HG03439 (cell line): ENCODE data around the gene IQSEC2.
A peak's percentile ranks its signal among the peaks of the same experiment; 100 is the strongest.

Source experiments
- ATAC-seq: cut with Tn5 transposase; IDR thresholded peaks from one replicate; pipeline ENCODE4 v1.9.1; 2021; ENCODE audit warnings: mild to moderate bottlenecking, moderate library complexity; ENCODE audit not compliant: unreplicated experiment

IQSEC2 gene

GRCh38 chrX:53249408-53250042 lies 31.9 kb downstream of the IQSEC2 start:
- no peak for ATAC-seq

GRCh38 chrX:53247928-53248327 lies 33.5 kb downstream of the IQSEC2 start:
- ATAC-seq: no peak

- ATAC-seq: no peak
Observed at GRCh38 chrX:53246231-53246630, 35.2 kb downstream of the IQSEC2 start.

GRCh38 chrX:53244610-53245009 lies 36.8 kb downstream of the IQSEC2 start:
- ATAC-seq: no peak

GRCh38 chrX:53242310-53242709 lies 39.1 kb downstream of the IQSEC2 start:
- ATAC-seq: no peak

GRCh38 chrX:53241558-53241957 lies 39.8 kb downstream of the IQSEC2 start:
- ATAC-seq: no peak

GRCh38 chrX:53239474-53239873 lies 41.9 kb downstream of the IQSEC2 start:
- ATAC-seq: no peak

GRCh38 chrX:53237056-53237455 lies 44.3 kb downstream of the IQSEC2 start:
- no peak for ATAC-seq

GRCh38 chrX:53236025-53236679 lies 45.2 kb downstream of the IQSEC2 start:
- no peak for ATAC-seq

- no peak for ATAC-seq
Observed at GRCh38 chrX:53235566-53235965, 45.8 kb downstream of the IQSEC2 start.

GRCh38 chrX:53234484-53234883 lies 46.9 kb downstream of the IQSEC2 start:
- ATAC-seq: no peak

GRCh38 chrX:53233536-53233935 lies 47.8 kb downstream of the IQSEC2 start:
- ATAC-seq: no peak

GRCh38 chrX:53230116-53230515 lies 51.3 kb downstream of the IQSEC2 start:
- no peak for ATAC-seq

GRCh38 chrX:53227224-53227765 lies 54.1 kb downstream of the IQSEC2 start:
- ATAC-seq: no peak

- peak; percentile 85 for ATAC-seq
Observed at GRCh38 chrX:53224860-53225797, 56.3 kb downstream of the IQSEC2 start, which contains the start of gene KDM5C. Gene KDM5C, minus strand, starts transcription at chrX:53225207. Its CDS starts 318 bp downstream, at chrX:53224889.

- no peak for ATAC-seq
Observed at GRCh38 chrX:53223955-53224859, 57.2 kb downstream of the IQSEC2 start.

GRCh38 chrX:53223068-53223693 lies 58.2 kb downstream of the IQSEC2 start:
- ATAC-seq: no peak
